BJ (cell line): Measurements from ENCODE around the gene ATP12A. TPM values are rescaled to one million over a fixed set of nuclear protein-coding genes. Genes with fewer than 3 reads are reported as not detected.

ENCODE experiments used
- CTCF ChIA-PET: fragments of 350-600 bp; formaldehyde crosslinking; extraction: SDS; loops from one replicate; lab custom pipeline; 2021; ENCODE audit warnings: antibody characterized with exemption, inconsistent platforms; lab: Yijun Ruan, JAX
- POLR2A ChIA-PET: fragments of 300-600 bp; sonication (Branson Sonifier 250); formaldehyde crosslinking; extraction: SDS; loops from one replicate; lab custom pipeline; 2021; ENCODE audit warnings: antibody characterized with exemption; lab: Charles Lee
- DNase-seq: peaks from one replicate; pipeline ENCODE4 v3.0.0-alpha.2; 2011; ENCODE audit warnings: low read depth
- H3K27me3 ChIP-seq: 2 replicates; pipeline ENCODE4 v1.6.0; 2011; ENCODE audit warnings: low read length; ENCODE audit not compliant: control insufficient read depth, insufficient read depth
- H3K36me3 ChIP-seq: 2 replicates; pipeline ENCODE4 v1.5.1; 2011; ENCODE audit warnings: low read length; ENCODE audit not compliant: control insufficient read depth, insufficient read depth
- H3K4me3 ChIP-seq: 2 replicates; pipeline ENCODE4 v1.5.1; 2011; ENCODE audit warnings: low read depth, mild to moderate bottlenecking, control low read depth, low read length
- polyA plus RNA-seq: library from polyadenylated mRNA; depleted of rRNA; stranded (reverse); fragments of >200 nt; gene quantifications from 2 replicates; pipeline ENCODE4 v1.2.3, GENCODE V29; 2011
- TF ChIP-seq, protein P1 (sequence below): IDR thresholded peaks from 2 replicates; pipeline ENCODE4 v1.5.1; 2011; ENCODE audit warnings: low read depth, mild to moderate bottlenecking, control low read depth, inconsistent platforms, low read length, moderate library complexity; ENCODE audit not compliant: insufficient read depth

The ATP12A gene
- polyA plus RNA-seq, 1 experiment, result not detected

DNA sequence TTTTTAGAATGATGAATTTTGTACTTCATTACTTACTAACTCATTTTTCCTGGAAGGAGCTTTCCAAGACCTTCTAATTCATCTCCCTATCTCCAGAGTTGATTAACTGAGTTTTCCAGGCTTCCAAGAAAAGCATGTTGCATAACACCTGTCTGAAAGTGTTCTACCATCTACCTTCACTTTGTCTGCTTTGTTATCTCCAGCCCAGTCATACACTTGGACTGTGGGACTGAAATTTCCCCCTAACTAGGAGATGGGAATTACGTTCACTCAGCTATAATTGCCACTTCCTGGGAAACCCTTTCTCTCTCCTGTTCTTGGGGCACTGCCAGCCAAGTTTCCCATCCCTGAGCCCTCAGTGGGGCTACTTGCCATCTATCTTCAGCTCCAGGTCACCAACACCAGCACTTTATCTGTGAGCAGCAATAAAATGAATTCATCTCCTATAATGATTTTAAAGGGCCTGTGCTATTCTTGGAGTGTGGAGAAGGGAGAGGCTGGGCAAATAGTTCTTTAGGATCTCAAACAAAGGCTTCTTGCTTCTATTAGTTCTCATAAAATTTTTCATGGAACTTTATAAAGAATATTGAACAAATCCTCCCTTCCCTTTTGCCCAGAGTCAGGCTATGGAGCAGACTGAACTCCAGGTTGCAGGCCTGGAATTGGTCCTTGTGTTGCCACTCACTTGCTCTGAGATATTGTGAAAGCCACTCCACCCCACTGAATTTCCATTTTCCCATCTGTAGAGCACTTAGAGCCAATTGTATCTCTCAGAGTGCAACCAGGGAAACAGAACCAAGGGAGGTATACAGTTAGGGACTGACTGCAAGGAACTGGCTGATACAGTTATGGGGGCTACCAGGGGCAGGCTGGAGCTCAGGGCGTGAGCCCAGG lies 17.8 kb upstream of the ATP12A start:
- TF ChIP-seq, protein P1, sequence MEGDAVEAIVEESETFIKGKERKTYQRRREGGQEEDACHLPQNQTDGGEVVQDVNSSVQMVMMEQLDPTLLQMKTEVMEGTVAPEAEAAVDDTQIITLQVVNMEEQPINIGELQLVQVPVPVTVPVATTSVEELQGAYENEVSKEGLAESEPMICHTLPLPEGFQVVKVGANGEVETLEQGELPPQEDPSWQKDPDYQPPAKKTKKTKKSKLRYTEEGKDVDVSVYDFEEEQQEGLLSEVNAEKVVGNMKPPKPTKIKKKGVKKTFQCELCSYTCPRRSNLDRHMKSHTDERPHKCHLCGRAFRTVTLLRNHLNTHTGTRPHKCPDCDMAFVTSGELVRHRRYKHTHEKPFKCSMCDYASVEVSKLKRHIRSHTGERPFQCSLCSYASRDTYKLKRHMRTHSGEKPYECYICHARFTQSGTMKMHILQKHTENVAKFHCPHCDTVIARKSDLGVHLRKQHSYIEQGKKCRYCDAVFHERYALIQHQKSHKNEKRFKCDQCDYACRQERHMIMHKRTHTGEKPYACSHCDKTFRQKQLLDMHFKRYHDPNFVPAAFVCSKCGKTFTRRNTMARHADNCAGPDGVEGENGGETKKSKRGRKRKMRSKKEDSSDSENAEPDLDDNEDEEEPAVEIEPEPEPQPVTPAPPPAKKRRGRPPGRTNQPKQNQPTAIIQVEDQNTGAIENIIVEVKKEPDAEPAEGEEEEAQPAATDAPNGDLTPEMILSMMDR, result no peak
- DNase-seq, result no peak
- peaks cover 2% of the 10 kb centered on the region for H3K27me3 ChIP-seq
- ChIA-PET CTCF (interaction anchor here (1.1 to 2.4 kb wide), 2 partner anchors 8 to 36 kb away, joined by 3 to 6 read pairs; no protein-coding TSS in a partner anchor), POLR2A (no interaction called here)
- no peak overlapping the region for H3K4me3 ChIP-seq
- no peaks in the 10 kb centered on the region for H3K36me3 ChIP-seq

DNA sequence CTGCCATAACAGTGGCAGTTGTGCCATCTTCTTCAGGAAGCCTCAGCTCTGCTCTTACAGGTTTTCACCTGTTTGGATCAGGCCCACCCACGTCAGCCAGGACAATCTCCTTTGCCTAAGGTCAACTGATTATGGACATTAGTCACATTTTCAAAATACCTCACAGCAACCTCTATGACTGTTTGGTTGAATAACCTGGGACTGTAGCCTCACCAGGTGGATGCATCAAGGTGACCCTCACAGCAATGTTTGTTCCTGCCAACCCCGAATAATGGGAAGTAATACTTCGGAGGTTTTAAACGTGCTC lies 17.2 kb upstream of the ATP12A start:
- TF ChIP-seq, protein P1, result no peak
- POLR2A ChIA-PET, result no interaction called here
- no peak for DNase-seq
- no peaks in the 10 kb centered on the region for H3K36me3 ChIP-seq
- H3K27me3 ChIP-seq, result no peaks in the 10 kb centered on the region; the same call in 1 of the 2 replicates
- no peak overlapping the region for H3K4me3 ChIP-seq
- CTCF ChIA-PET, result interaction anchor here (1.1 to 2.4 kb wide), 2 partner anchors 15 to 36 kb away, joined by 4 to 6 read pairs; no protein-coding TSS in a partner anchor

DNA sequence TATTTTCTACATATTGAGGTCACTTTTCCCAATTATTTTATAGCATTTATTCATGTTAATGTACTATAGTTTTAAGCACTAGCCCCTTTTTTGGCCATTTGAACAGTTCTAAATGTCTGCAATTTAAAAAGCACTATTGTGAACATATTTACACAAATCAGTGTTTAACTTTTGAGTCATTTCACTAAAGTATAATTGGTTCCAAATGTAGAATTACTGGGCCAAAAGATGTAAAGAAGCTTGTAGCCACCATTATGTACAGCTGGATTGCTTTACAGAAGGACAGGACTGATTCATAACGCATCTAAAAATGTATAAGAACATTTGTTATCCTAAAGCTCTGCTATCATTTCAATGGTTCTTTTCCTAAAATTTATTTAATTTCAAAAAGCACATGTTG lies 16.6 kb upstream of the ATP12A start:
- TF ChIP-seq, protein P1, result no peak
- Histone ChIP-seq H3K4me3 (no peak overlapping the region), H3K36me3 (no peaks in the 10 kb centered on the region), H3K27me3 (no peaks in the 10 kb centered on the region; the same call in 1 of the 2 replicates)
- DNase-seq, result no peak
- CTCF ChIA-PET, result interaction anchor here (0.6 to 2.4 kb wide), 3 partner anchors 16 to 375 kb away, joined by 3 to 6 read pairs (median 4); no protein-coding TSS in a partner anchor
- POLR2A ChIA-PET, result no interaction called here

DNA sequence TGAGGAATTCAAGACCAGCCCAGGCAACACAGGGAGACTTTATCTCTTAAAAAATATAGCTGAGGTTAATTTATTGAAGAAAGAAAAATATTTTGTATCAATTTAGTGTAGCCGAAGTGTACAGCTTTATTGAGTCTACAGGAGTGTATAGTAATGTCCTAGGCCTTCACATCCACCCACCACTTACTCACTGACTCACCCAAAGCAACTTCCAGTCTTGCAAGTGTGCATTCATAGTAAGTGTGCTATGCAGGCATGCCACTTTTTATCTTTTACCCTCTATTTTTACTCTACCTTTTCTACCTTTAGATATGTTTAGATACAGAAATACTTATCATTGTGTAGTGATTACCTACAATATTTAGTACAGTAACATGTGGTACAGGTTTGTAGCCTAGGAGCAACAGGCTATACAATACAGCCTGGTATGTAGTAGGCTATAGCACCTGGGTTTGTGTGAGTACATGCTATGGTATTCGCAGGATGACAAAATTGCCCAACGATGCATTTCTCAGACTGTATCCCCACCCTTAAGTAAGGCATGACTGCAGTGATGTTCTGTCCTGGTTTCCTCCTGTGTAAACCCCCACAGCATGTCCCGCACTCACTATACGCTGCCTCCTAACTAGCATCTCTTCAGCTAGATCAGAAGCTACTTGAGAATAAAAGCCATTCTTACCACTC lies 15.3 kb upstream of the ATP12A start:
- Histone ChIP-seq H3K27me3 (no peaks in the 10 kb centered on the region; the same call in 1 of the 2 replicates), H3K36me3 (no peaks in the 10 kb centered on the region), H3K4me3 (no peak overlapping the region)
- ChIA-PET POLR2A (no interaction called here), CTCF (interaction anchor here (2.4 kb wide), 1 partner anchor 38 kb away, joined by 6 read pairs; no protein-coding TSS in a partner anchor)
- TF ChIP-seq, protein P1, result no peak
- DNase-seq, result no peak

DNA sequence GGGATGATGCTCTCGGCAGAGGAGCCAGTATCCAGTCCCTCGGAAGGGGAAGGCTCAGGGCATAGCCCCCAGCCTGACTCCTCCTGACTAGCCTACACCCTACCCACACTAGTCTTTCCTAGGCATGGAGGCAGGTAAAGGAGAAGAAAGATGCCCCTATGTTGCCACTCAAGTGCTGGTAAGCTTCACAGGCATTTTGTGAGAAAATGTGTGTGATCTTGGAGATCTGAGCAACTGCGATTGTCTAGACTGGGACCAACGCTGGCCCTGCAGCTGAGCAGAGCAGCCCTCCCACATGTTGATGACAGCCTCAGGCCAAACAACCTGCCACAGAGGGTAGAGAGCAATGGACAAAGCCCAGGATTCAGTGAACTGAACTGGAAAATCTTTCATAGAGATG lies 11.7 kb upstream of the ATP12A start:
- no peak for DNase-seq
- CTCF ChIA-PET, result interaction anchor here (0.8 kb wide), 1 partner anchor 39 kb away, joined by 5 read pairs; no protein-coding TSS in a partner anchor
- POLR2A ChIA-PET, result no interaction called here
- Histone ChIP-seq H3K4me3 (no peak overlapping the region), H3K36me3 (no peaks in the 10 kb centered on the region), H3K27me3 (peaks cover 1% of the 10 kb centered on the region)
- TF ChIP-seq, protein P1, result no peak
